ENCODE results near the gene OR4E1.
"Not testable (repeated sequence)": the region's sequence is repeated elsewhere in the genome, so short reads cannot be mapped to it uniquely, and the experiment has no call there.

Gene OR4E1

GRCh38 chr14:21652209-21652808 lies 21.3 kb downstream of the OR4E1 start:
- no peak for DNase-seq (ENCODE audit: low spot score)

DNA sequence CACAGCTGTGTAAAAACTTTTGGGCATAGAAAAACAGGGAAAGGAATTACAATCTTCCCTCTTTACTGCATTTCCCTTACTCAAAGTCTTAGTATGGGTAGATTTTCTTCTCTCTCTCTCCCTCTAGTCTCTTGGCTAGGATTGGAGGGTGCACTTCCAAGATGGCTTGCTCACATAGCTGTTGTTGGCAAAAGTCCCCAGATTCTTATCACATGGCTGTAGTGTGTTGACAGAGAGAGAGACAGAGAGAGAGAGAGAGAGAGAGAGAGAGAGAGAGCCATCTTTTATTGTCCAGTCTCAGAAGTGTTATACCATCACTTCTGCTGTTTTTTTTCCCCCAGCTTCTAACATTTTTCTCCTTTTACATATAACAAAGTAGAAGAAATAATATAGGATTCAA lies 26.2 kb downstream of the OR4E1 start:
- no peak for DNase-seq (ENCODE audit: low spot score)

DNA sequence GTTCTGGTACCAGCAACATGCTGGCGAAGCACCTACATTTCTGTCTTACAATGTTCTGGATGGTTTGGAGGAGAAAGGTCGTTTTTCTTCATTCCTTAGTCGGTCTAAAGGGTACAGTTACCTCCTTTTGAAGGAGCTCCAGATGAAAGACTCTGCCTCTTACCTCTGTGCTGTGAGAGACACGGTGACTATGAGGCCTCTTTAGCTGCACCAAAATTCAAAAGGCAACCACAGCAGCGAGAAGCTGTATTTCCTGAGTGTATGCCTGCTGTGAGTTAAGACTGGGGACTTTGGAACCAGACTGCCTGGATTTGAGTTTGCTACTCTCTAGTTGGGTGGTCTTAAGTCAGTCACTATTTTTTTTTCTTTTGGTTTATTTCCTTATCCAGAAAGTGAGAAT lies 30.2 kb downstream of the OR4E1 start:
- DNase-seq (ENCODE audit: low spot score) = no peak

GRCh38 chr14:21642683-21643082 lies 30.9 kb downstream of the OR4E1 start:
- no peak for DNase-seq (ENCODE audit: low spot score)

- DNase-seq (ENCODE audit: low spot score) = no peak
These were observed 38.8 kb downstream of the OR4E1 start, which contains the start of gene OR10G2 for GRCh38 chr14:21634840-21635239. Gene OR10G2, minus strand, starts transcription at chr14:21634940. Its CDS starts 98 bp downstream, at chr14:21634842.

DNA sequence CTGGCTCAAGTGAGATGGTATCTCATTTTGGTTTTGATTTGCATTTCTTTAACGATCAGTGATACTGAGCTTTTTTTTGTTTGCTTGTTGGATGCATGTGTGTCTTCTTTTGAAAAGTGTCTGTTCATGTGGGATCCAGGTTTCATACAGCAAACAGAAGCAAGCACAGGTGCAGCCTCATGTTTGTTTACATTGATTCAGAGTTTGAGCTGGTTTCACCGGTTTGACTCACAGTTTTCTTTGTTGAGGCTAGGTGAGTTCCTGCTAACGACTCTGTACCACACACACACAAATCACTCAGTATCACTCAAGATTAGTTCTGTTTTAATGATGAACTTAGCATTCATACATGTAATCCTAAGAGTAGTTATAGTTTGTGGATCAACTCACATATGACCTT lies 42.5 kb downstream of the OR4E1 start:
- DNase-seq (ENCODE audit: low spot score) = no peak

- not testable (repeated sequence) for DNase-seq (ENCODE audit: low spot score)
These were observed 43.1 kb downstream of the OR4E1 start for GRCh38 chr14:21630503-21630902.

DNA sequence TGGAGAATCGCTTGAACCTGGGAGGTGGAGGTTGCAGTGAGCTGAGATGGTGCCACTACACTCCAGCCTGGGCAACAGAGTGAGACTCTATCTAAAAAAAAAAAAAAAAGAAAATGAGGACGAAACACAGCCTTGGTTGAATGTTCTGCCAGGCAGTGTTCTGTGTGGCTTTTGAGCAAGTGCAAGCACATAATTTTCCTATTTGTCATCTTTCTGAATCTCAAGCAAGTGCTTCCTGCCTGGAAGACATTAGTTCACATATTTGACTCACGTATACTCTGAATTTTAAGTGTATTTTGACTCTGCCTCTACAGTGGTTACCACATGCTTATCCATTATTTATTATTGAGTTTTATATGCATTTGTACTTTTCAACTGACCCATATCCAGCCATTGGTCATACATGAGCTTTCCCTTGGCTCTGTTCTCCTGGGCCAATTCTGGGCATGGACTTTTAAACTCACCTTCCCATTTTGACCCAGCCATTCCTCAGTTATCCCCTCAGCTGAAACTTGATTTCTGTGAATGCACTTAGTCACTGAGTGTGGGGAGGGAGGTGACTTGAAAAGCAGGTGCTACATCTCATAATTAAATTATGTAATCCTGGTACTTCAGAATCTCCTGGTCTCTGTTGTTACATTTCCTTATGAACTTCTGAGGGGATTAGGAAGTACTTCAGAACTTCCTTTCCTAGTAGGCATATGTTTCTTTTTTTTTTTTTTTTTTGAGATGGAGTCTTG lies 47.0 kb downstream of the OR4E1 start:
- DNase-seq (ENCODE audit: low spot score) = no peak

All from globus pallidus (tissue), 1 donor.